CD4-positive, alpha-beta T cell treated with Interleukin-10 for 1 hour (primary cell): Measurements from ENCODE around the gene PEX14.

ENCODE experiments used
- DNase-seq: peaks from one replicate; pipeline ENCODE4 v3.0.0-alpha.2; 2020

PEX14 gene

GRCh38 chr1:10672343-10673050, 197.7 kb downstream of the PEX14 start:
- DNase-seq: no peak

- no peak for DNase-seq
Measured at GRCh38 chr1:10673109-10673711, 198.5 kb downstream of the PEX14 start.

DNA sequence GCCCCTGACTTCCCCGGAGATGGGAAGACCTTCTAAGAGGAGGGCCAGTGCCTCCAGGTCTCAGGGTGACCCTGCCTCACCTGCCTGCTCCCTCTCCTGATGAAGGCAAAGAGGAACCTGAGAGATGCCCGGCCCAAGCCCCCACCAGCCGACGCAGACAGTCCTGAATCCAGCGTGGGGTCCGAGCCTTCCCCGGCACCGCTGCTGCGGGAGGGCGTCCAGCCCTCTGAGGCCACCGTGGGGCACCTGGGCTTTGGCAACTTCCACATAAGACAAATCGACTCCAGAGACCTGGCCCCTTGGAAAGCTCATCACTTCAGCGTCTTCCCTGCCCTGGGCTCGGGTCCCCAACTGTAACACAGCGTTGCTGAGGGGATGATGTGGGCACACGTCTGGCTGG, 199.5 kb downstream of the PEX14 start:
- no peak for DNase-seq

DNA sequence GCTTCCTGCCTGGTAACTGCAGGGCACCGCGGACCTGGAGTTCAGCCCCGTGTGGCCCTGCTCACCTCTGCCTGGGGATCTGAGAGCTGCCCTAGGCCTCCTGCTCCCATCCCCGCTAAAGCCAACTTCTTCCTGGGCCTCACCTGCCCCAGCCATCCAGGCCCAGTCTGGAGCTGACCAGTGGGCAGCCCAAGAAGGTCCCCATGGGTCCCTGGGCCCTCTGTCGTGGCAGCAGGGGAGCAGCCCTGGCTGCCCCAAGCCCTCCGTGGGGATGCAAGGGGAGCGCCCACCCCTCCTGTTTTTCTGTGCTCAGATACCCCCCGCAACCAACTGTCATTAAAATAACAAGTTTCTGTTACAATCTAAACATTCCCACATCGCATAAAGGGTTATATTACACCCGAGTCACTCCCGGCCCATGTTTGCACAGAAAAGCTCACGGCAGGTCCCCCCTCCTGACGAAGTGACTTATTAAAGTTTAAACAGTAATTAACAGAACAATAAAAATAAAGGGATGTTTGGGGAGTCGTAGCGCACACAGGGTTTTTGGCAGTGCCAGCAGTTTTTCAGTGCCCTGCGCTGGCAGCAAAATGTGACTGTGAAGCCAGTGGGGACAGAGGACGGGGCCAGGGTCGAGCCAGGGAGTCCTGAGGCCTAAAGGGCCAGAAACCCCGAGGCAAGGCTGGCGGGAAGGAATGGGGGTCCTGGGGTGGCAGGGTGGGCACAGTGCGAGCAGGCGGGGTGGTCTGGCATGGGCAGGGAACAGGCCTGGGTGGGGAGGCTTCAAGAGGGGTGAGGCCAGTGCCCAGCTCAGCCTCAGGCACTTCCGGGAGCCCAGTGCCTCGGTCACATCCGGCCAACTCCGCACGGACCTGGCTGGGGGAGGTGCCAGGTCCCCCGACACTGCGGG, 200.2 kb downstream of the PEX14 start:
- no peak for DNase-seq

DNA sequence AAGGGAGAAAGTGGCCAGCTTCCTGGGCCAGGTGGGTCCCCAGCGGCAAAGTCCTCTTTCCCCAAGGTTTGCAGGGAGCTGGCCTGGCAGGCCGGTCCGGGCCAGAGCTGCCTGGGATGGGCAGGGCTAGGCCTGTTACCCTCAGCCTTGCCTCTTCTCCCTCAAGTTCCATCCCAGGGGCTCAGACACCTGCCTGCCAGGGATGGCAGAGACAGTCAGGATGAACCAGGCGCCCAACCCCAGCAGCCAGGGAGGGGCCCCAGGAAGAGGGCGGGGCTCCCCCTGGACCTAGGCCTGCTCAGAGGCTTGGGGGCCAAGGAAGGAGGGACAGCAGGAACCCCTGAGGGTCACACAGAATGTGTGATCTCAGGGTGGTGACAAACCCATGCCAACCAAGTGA, 201.1 kb downstream of the PEX14 start:
- no peak for DNase-seq

DNA sequence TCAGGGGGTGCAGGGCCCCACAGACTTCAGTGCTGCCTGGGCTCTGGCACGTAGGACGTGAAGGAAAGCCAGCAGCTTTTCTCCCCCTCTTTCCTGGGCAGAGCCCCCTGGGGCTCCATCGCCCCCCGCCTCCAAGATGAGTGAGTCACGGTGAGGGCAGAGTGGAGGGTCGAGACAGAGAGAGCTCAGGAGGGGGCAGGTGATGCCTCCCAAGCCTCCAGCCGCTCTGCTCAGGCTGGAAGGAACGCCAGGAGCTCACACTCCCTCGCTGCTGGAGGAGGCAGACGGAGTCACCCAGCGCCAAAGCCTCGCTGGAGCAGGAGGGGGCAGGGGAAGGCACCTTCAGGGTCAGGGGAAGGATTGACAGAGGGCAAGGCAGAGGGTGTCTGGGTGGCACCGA, 202.2 kb downstream of the PEX14 start:
- no peak for DNase-seq

- DNase-seq: no peak
Measured at GRCh38 chr1:10677491-10678391, 203.0 kb downstream of the PEX14 start.

- no peak for DNase-seq
Measured at GRCh38 chr1:10678402-10678801, 203.7 kb downstream of the PEX14 start.

DNA sequence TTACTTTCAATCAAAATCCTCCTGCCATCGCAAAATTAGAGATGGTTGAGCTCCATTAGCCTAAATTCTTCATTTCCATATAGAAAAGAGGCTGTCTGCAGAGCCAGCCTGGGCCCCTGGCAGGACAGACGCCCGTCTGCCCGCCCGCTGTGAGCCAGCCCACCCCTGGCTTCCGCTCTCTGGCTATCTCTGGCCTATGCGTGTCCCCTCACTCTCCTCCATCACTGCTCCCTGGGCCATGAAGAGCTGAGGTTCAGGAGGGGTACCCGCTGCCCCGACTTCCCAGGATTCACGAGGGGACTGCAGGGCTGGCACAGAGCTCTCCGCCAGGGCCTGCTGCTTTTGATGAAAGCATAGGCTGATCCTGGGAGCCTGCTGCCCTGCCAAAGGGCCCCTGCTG, 204.1 kb downstream of the PEX14 start:
- DNase-seq: no peak

DNA sequence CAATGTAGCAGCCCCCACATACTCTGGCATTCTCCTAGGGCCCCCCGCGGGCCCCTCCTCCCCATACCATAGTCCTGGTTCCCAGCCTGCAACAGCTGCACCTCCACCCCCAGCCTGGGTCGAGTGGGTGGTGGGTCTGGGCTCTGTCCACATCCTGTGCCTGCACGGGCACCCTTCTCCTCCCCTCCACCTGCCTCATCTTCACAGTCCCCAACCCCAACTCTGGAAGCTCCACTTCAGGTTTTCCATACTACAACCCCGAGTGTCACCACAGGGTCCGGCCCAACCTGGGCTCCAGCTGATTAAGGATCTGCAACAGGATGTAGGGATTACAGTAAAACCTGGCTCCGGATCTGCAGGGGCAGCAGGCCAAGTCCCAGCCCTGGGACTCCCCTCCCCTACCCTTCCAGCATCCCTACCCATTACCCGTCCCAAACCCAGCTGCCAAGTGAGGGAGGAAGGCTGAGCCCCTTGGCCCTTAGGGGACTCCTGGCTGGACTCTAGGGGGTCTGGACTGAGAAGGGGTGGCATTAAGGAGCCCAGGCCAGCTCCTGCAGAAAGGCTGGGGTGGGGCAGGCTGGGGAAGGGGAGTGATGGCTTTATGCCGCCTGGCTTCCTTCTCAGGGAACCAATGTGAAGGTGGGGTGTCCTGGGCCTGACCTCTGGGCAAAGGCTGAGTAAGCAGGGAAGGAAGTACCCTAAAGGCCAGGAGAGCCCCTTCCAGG, 204.9 kb downstream of the PEX14 start:
- DNase-seq: no peak
